ENCODE results near the gene HMGCL. TPM values are rescaled to one million over a fixed set of nuclear protein-coding genes. Genes with fewer than 3 reads are reported as not detected.
A peak's percentile ranks its signal among the peaks of the same experiment; 100 is the strongest.
"Not testable (repeated sequence)": the region's sequence is repeated elsewhere in the genome, so short reads cannot be mapped to it uniquely, and the experiment has no call there.

The HMGCL gene
- total RNA-seq, 1 donor from 2014 or later, result 30.0 TPM

- H3K4me1 Mint-ChIP-seq (ENCODE audit: unreplicated experiment), result peaks cover 3% of the 10 kb centered on the region
- peaks cover 12% of the 10 kb centered on the region for H3K36me3 Mint-ChIP-seq (ENCODE audit: low read depth, unreplicated experiment)
- H3K9me3 Mint-ChIP-seq (ENCODE audit: unreplicated experiment), result no peaks in the 10 kb centered on the region
- H3K27ac Mint-ChIP-seq (ENCODE audit: unreplicated experiment), result no peak overlapping the region
- peaks cover 3% of the 10 kb centered on the region for H3K27me3 Mint-ChIP-seq (ENCODE audit: unreplicated experiment)
- TF ChIP-seq CTCF (IDR thresholded peaks at IDR 0.05; ENCODE audit: unreplicated experiment), result no peak
- no peak for DNase-seq (ENCODE audit: low spot score)
- H3K4me3 Mint-ChIP-seq (ENCODE audit: unreplicated experiment), result peak overlapping the region; percentile 10
Observed at GRCh38 chr1:23854568-23854967, 29.3 kb upstream of the HMGCL start.

GRCh38 chr1:23853124-23853523 is 27.9 kb upstream of the HMGCL start:
- not testable (repeated sequence) for H3K27ac Mint-ChIP-seq (ENCODE audit: unreplicated experiment); H3K27me3 Mint-ChIP-seq (ENCODE audit: unreplicated experiment); H3K9me3 Mint-ChIP-seq (ENCODE audit: unreplicated experiment); H3K4me3 Mint-ChIP-seq (ENCODE audit: unreplicated experiment); DNase-seq (ENCODE audit: low spot score); H3K4me1 Mint-ChIP-seq (ENCODE audit: unreplicated experiment)
- H3K36me3 Mint-ChIP-seq (ENCODE audit: low read depth, unreplicated experiment), result peaks cover 15% of the 10 kb centered on the region

GRCh38 chr1:23851406-23851805 is 26.2 kb upstream of the HMGCL start:
- not testable (repeated sequence) for H3K27ac Mint-ChIP-seq (ENCODE audit: unreplicated experiment); DNase-seq (ENCODE audit: low spot score); H3K4me1 Mint-ChIP-seq (ENCODE audit: unreplicated experiment); H3K4me3 Mint-ChIP-seq (ENCODE audit: unreplicated experiment); H3K27me3 Mint-ChIP-seq (ENCODE audit: unreplicated experiment); H3K9me3 Mint-ChIP-seq (ENCODE audit: unreplicated experiment)
- peaks cover 25% of the 10 kb centered on the region for H3K36me3 Mint-ChIP-seq (ENCODE audit: low read depth, unreplicated experiment)

- Mint-ChIP-seq H3K27me3 (ENCODE audit: unreplicated experiment) (peaks cover 1% of the 10 kb centered on the region), H3K9me3 (ENCODE audit: unreplicated experiment) (peaks cover 7% of the 10 kb centered on the region), H3K36me3 (ENCODE audit: low read depth, unreplicated experiment) (peaks cover 26% of the 10 kb centered on the region), H3K27ac (ENCODE audit: unreplicated experiment) (no peak overlapping the region), H3K4me3 (ENCODE audit: unreplicated experiment) (no peak overlapping the region), H3K4me1 (ENCODE audit: unreplicated experiment) (peaks cover 10% of the 10 kb centered on the region)
- no peak for TF ChIP-seq CTCF (IDR thresholded peaks at IDR 0.05; ENCODE audit: unreplicated experiment)
- DNase-seq (ENCODE audit: low spot score), result no peak
Observed at GRCh38 chr1:23848673-23849616, 23.7 kb upstream of the HMGCL start.

GRCh38 chr1:23847482-23848095 is 22.4 kb upstream of the HMGCL start:
- H3K9me3 Mint-ChIP-seq (ENCODE audit: unreplicated experiment), result not testable (repeated sequence)

GRCh38 chr1:23845163-23845562 is 19.9 kb upstream of the HMGCL start:
- no peak overlapping the region for H3K27ac Mint-ChIP-seq (ENCODE audit: unreplicated experiment)
- TF ChIP-seq CTCF (IDR thresholded peaks at IDR 0.05; ENCODE audit: unreplicated experiment), result no peak
- H3K9me3 Mint-ChIP-seq (ENCODE audit: unreplicated experiment), result peaks cover 7% of the 10 kb centered on the region
- H3K36me3 Mint-ChIP-seq (ENCODE audit: low read depth, unreplicated experiment), result peaks cover 20% of the 10 kb centered on the region
- no peak for DNase-seq (ENCODE audit: low spot score)
- no peak overlapping the region for H3K4me3 Mint-ChIP-seq (ENCODE audit: unreplicated experiment)
- H3K4me1 Mint-ChIP-seq (ENCODE audit: unreplicated experiment), result peaks cover 7% of the 10 kb centered on the region
- H3K27me3 Mint-ChIP-seq (ENCODE audit: unreplicated experiment), result no peaks in the 10 kb centered on the region

More at GRCh38 chr1:23847482-23848095, 22.4 kb upstream of the HMGCL start:
- not testable (repeated sequence) for H3K4me3 Mint-ChIP-seq (ENCODE audit: unreplicated experiment); DNase-seq (ENCODE audit: low spot score); H3K27ac Mint-ChIP-seq (ENCODE audit: unreplicated experiment); H3K4me1 Mint-ChIP-seq (ENCODE audit: unreplicated experiment); H3K27me3 Mint-ChIP-seq (ENCODE audit: unreplicated experiment)
- H3K36me3 Mint-ChIP-seq (ENCODE audit: low read depth, unreplicated experiment), result peaks cover 23% of the 10 kb centered on the region
